BLaER1 (cell line): Measurements from ENCODE around the gene SHANK2.
"Not testable (repeated sequence)": the region's sequence is repeated elsewhere in the genome, so short reads cannot be mapped to it uniquely, and the experiment has no call there.

Experiments used
- H3K27ac ChIP-seq: shearing (Covaris generic); formaldehyde crosslinking; 2 replicates; pipeline ENCODE4 v1.8.1; 2022
- H3K27me3 ChIP-seq: shearing (Covaris generic); formaldehyde crosslinking; 2 replicates; pipeline ENCODE4 v1.8.1; 2022
- H3K36me3 ChIP-seq: shearing (Covaris generic); formaldehyde crosslinking; 2 replicates; pipeline ENCODE4 v1.8.1; 2022
- H3K4me1 ChIP-seq: shearing (Covaris generic); formaldehyde crosslinking; 2 replicates; pipeline ENCODE4 v1.8.1; 2022
- H3K4me2 ChIP-seq: shearing (Covaris generic); formaldehyde crosslinking; 2 replicates; pipeline ENCODE4 v1.8.1; 2022
- H3K4me3 ChIP-seq: shearing (Covaris generic); formaldehyde crosslinking; 2 replicates; pipeline ENCODE4 v1.8.1; 2022
- H3K9ac ChIP-seq: shearing (Covaris generic); formaldehyde crosslinking; 2 replicates; pipeline ENCODE4 v1.8.1; 2022
- H3K9me3 ChIP-seq: shearing (Covaris generic); formaldehyde crosslinking; 2 replicates; pipeline ENCODE4 v1.8.1; 2022
- H4K20me1 ChIP-seq: shearing (Covaris generic); formaldehyde crosslinking; 2 replicates; pipeline ENCODE4 v1.8.1; 2022
- Cebpa-rat ChIP-seq: shearing (Covaris generic); IDR thresholded peaks from 2 replicates; pipeline ENCODE4 v1.8.1; 2022

Gene SHANK2

DNA sequence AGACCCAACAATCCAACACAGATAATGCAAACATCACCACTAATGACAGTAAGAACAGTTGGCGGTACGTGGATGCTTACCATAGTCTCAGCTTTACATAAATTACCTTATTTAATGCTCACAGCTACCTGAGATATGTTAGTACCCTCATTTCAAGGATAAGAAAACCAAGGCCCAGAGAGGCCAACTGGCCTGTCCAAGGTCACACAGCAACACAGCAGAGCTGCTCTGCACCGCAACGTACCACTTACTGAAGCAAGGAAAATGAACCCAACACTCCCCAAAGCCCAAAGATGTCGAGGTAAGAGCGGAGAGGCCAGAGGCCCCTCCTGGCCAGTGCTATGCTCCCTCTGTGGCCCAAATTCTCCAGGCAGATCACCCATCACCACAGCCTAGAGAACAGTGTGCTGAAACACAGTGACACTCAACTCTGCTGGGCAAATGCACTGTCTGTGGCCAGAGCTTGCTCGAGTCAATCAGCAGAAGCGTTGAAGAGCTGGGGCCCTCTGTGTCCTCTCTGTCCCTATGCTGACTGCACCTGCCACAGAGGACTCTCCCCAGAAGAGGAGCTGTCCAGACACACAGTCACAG lies 14.0 kb downstream of the SHANK2 start:
- H3K4me1 ChIP-seq: peaks cover 18% of the 10 kb centered on the region
- H3K9me3 ChIP-seq: no peaks in the 10 kb centered on the region
- H3K27ac ChIP-seq: no peak overlapping the region
- no peaks in the 10 kb centered on the region; the same call in 1 of the 2 replicates for H4K20me1 ChIP-seq
- H3K27me3 ChIP-seq: no peaks in the 10 kb centered on the region
- H3K36me3 ChIP-seq: no peaks in the 10 kb centered on the region
- no peak overlapping the region for H3K9ac ChIP-seq
- no peak for TF ChIP-seq Cebpa-rat
- H3K4me3 ChIP-seq: no peak overlapping the region
- no peak overlapping the region for H3K4me2 ChIP-seq

DNA sequence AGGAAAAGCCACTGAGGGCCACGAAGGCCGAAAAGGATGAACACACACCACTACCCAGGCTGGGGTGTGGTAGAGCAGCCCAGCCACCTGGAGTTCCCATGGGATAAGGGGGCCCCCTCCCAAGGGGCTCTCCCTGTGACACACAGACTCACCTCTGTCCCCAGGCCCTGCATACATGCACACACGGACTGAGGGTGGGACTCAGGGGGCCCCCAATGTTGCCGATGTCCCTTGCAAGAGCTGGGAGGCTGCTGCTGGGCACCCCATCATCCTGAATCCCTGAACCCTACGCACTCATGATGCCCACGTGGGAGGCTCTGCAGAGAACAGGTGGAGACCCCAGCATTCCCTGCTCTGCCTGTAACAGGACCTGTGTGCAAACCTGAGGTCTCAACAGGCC lies 14.5 kb downstream of the SHANK2 start:
- Histone ChIP-seq H3K4me1 (peaks cover 18% of the 10 kb centered on the region), H4K20me1 (no peaks in the 10 kb centered on the region; the same call in 1 of the 2 replicates), H3K4me3 (no peak overlapping the region), H3K27ac (no peak overlapping the region), H3K36me3 (no peaks in the 10 kb centered on the region), H3K4me2 (no peak overlapping the region), H3K9ac (no peak overlapping the region), H3K27me3 (no peaks in the 10 kb centered on the region), H3K9me3 (no peaks in the 10 kb centered on the region)
- no peak for TF ChIP-seq Cebpa-rat

DNA sequence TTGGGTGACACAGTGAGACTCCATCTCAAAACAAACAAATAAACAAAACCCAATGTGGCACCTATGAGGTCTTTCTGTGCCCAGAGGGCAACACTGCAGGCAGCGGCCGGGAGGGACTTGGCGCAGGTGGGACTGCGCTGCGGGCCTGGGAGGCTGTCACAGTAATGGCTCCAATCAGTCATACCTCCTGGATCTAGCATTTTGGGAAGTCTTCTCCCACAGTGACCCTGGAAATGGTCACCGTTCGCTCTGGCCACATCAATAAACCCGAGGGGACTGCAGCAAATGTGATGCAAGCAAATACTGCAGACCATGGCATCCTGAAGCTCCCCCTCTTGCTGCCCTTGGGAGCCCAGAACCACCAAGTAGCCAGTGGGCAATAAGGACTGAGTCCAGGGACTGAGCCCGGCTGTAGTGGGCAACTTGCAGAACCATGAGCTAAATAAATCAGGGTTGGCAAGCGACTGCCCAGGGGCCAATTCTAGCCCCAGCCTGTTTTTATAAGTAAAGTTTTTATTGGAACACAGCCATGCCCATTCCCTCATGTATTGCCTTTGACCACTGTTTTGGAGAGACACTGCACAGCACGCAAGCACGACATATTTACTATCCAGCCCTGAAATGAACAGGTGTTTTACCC lies 15.4 kb downstream of the SHANK2 start:
- Histone ChIP-seq H3K4me1 (peaks cover 18% of the 10 kb centered on the region), H3K27me3 (no peaks in the 10 kb centered on the region), H3K9ac (no peak overlapping the region), H3K4me3 (no peak overlapping the region), H3K4me2 (no peak overlapping the region), H4K20me1 (no peaks in the 10 kb centered on the region; the same call in 1 of the 2 replicates), H3K9me3 (no peaks in the 10 kb centered on the region), H3K27ac (no peak overlapping the region), H3K36me3 (no peaks in the 10 kb centered on the region)
- TF ChIP-seq Cebpa-rat: no peak

DNA sequence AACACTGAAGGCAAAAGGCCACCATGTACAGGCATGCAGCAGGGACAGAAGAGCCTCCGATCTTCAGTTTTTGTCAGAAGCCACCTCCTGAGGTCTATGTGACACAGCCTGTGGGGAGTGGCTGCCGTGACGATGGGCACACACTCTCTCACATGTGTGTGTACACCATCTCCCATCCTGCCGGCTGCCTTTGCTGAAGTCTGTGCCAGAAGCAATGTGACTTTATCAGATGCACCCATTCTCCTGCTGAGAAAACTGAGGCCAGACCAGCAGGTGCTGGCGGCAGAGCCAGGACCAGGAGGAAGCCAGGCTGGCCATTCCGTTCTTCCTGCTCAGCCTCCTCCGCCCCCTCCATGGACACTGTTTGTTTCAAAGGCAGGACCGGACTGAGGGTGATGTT lies 16.7 kb downstream of the SHANK2 start:
- no peak for TF ChIP-seq Cebpa-rat
- no peak overlapping the region for H3K4me2 ChIP-seq

DNA sequence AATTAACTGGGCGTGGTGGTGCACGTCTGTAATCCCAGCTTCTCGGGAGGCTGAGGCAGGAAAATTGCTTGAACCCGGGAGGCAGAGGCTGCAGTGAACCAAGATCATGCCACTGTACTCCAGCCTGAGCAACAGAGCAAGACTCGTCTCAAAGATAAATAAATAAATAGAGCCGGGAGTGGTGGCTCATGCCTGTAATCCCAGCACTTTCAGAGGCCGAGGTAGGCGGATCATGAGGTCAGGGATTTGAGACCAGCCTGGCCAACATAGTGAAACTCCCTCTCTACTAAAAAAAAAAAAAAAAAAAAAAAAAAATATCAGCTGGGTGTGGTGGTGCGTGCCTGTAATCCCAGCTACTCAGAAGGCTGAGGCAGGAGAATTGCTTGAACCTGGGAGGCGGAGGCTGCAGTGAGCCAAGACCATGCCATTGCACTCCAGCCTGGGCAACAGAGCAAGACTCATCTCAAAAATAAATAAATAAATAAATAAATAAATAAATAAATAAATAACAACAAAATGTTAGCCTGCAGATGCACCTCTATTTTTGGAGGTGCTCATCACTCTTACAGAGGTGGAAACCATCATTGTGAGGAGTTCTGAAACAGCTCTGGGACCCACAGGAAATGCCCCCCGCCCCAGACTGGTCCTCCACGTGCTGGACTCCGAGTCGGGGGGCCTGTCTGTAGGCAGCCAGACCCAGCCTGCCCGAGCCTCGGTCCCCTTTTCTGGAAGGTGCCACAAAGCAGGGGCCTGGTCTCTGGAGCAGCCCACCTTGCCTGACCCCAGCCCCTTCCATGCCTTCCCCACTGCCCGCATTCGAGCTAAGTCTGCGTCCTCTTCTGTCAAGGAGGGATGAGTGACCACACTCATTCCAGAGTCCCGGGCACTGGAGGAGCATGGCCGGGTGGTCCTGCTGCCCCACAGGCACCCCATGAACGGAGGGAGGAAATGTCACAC lies 18.2 kb downstream of the SHANK2 start:
- not testable (repeated sequence) for H3K9ac ChIP-seq, H4K20me1 ChIP-seq, H3K27me3 ChIP-seq, H3K4me3 ChIP-seq, H3K9me3 ChIP-seq, H3K4me1 ChIP-seq, H3K4me2 ChIP-seq, H3K36me3 ChIP-seq, H3K27ac ChIP-seq

More for the DNA sequence above, 16.7 kb downstream of the SHANK2 start:
- H3K36me3 ChIP-seq: no peaks in the 10 kb centered on the region
- H3K9me3 ChIP-seq: no peaks in the 10 kb centered on the region
- H3K4me3 ChIP-seq: no peak overlapping the region
- no peak overlapping the region for H3K27ac ChIP-seq
- peaks cover 6% of the 10 kb centered on the region for H3K4me1 ChIP-seq
- no peak overlapping the region for H3K9ac ChIP-seq
- no peaks in the 10 kb centered on the region; the same call in 1 of the 2 replicates for H4K20me1 ChIP-seq
- no peaks in the 10 kb centered on the region for H3K27me3 ChIP-seq

DNA sequence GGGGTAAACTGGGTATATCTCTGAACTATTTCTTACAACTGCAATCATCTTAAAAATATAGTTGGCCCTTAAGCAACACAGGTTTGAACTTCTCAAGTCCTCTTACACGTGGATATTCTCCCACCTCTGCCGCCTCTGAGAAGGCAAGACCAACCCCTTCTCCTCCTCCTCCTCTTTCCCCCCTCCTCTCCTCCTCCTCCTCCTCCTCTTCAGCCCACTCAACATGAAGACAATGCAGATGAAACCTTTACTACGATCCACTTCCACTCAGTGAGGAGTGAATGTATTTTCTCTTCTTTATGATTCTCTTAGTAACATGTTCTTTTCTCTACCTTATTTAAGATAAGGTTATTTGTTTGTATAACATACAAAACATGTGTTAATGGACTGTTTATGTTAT lies 20.0 kb downstream of the SHANK2 start:
- Histone ChIP-seq H3K4me3 (no peak overlapping the region), H3K9me3 (peaks cover 24% of the 10 kb centered on the region), H3K27ac (no peak overlapping the region), H3K4me2 (no peak overlapping the region), H3K4me1 (no peaks in the 10 kb centered on the region), H4K20me1 (no peaks in the 10 kb centered on the region; the same call in 1 of the 2 replicates), H3K9ac (no peak overlapping the region), H3K27me3 (no peaks in the 10 kb centered on the region), H3K36me3 (no peaks in the 10 kb centered on the region)
- TF ChIP-seq Cebpa-rat: no peak

DNA sequence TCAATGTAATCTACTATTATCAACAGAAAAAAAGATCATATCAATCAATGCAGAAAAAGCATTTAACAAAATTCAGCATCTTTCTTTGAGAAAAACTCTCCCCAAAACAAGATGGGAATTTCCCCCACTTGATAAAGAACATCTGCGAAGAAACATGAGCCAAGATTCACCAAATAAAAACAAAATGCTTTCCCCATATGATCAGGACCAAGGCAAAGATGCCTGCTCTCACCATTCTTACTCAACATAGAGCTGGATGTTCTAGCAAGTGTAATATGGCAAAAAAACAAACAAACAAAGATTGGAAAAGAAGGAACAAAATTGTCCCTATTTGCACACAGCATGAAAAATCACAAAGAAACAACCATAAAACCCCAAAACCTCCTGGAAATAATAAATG lies 23.4 kb downstream of the SHANK2 start:
- Histone ChIP-seq H4K20me1 (no peaks in the 10 kb centered on the region), H3K4me2 (no peak overlapping the region), H3K4me3 (no peak overlapping the region), H3K27me3 (no peaks in the 10 kb centered on the region), H3K4me1 (no peaks in the 10 kb centered on the region), H3K36me3 (no peaks in the 10 kb centered on the region), H3K9ac (no peak overlapping the region), H3K27ac (no peak overlapping the region), H3K9me3 (peaks cover 48% of the 10 kb centered on the region)
- TF ChIP-seq Cebpa-rat: no peak

DNA sequence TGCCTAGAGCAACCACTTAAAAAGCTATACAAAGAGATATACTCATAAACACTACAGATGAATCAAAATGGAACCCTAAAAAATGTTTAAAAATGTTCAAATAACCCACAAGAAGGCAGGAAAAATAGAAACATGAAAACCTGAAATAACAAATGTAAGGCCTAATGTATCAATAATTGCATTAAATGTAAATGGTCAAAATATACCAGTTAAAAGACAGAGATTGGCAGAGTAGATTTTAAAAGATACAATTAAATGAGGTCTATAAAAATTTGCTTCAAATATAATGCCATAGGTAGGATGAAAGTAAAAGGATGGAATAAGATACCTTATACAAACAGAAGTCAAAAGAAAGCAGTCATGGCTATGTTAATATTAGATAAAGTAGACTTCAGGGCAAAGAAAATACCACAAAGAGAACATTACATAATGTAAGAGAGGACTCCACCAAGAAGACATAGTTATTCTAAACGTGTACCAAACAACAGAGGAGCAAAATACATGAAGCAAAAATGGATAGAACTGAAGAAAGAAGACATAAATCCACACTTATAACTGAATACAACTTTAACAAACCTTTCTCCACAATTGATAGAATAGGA lies 25.2 kb downstream of the SHANK2 start:
- no peaks in the 10 kb centered on the region for H3K4me1 ChIP-seq
- H3K36me3 ChIP-seq: no peaks in the 10 kb centered on the region
- H4K20me1 ChIP-seq: no peaks in the 10 kb centered on the region
- peaks cover 48% of the 10 kb centered on the region for H3K9me3 ChIP-seq
- H3K4me2 ChIP-seq: no peak overlapping the region
- TF ChIP-seq Cebpa-rat: no peak
- no peaks in the 10 kb centered on the region for H3K27me3 ChIP-seq
- H3K4me3 ChIP-seq: no peak overlapping the region
- no peak overlapping the region for H3K27ac ChIP-seq
- no peak overlapping the region for H3K9ac ChIP-seq

DNA sequence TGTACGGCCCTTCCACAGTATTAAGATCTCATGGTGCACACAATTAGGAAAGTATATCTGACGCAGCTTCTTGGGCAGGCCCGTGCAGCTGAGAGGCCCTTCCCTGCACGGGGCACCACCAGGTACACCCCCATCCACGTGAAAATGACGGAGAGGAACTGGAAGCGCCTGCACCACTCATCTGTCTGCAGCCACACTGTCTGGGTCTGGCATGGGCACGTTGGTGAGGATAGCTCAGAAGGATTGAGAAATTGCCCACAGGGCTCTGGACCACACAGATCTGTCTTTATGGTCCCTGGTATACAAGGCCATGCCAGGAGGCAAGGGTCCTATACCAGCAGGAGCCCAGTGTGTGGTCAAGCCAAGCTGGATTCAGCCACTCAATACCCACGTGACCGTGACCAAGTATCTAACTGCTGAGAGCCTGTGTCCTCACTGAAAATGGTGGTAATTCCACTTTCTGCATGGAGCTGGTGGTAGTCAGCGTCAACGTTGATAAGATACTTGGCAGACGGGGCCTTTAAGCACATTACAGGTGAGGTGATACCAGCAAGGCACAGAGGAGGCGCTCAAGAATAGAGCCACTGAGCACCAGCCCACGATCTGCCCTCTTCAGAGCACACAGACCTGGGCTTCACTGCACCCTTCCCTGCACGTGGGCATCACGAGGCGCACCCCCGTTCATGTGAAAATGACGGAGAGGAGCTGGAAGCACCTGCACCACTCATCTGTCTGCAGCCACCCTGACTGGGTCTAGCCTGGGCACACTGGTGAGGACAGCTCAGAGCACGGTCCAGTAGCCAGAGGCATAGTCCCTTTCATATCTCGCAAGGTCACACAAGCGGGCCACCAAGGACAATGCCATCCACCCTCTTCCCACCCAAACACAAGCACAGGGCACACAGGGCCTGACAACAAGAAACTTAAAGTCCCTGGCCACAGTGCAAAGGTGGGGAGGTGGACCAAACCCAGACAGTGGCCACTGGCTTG lies 28.4 kb downstream of the SHANK2 start:
- no peak overlapping the region for H3K4me3 ChIP-seq
- H4K20me1 ChIP-seq: no peaks in the 10 kb centered on the region
- H3K9ac ChIP-seq: no peak overlapping the region
- no peak overlapping the region for H3K4me2 ChIP-seq
- H3K4me1 ChIP-seq: no peaks in the 10 kb centered on the region
- no peaks in the 10 kb centered on the region for H3K36me3 ChIP-seq
- TF ChIP-seq Cebpa-rat: no peak
- peaks cover 38% of the 10 kb centered on the region for H3K9me3 ChIP-seq
- no peak overlapping the region for H3K27ac ChIP-seq
- H3K27me3 ChIP-seq: no peaks in the 10 kb centered on the region
